Measurements from ENCODE around the gene PDGFRA.

DNA sequence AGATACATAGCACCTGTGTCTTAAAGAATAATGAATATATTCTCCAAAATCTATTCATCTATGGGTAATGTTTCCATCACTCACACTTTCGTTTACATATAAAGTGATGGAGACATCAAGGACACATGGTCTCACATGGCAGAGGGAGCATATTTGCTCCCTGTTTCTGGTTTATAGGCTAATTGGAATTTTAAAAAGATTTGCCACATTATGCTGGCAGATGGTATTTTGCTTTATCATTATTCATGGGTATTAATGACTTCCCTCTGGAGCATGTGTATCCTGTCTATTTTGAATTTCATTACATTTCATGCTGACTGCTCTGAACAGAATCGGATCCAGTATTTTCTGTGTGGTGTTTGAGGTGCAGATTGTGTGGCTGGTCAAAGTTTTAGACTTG is 79.0 kb downstream of the PDGFRA start:
- TF ChIP-seq POLR2AphosphoS5 (IDR thresholded peaks at IDR 0.05) (no peak), POLR2A (IDR thresholded peaks at IDR 0.05) (no peak)
- TF ChIP-seq, protein P1, sequence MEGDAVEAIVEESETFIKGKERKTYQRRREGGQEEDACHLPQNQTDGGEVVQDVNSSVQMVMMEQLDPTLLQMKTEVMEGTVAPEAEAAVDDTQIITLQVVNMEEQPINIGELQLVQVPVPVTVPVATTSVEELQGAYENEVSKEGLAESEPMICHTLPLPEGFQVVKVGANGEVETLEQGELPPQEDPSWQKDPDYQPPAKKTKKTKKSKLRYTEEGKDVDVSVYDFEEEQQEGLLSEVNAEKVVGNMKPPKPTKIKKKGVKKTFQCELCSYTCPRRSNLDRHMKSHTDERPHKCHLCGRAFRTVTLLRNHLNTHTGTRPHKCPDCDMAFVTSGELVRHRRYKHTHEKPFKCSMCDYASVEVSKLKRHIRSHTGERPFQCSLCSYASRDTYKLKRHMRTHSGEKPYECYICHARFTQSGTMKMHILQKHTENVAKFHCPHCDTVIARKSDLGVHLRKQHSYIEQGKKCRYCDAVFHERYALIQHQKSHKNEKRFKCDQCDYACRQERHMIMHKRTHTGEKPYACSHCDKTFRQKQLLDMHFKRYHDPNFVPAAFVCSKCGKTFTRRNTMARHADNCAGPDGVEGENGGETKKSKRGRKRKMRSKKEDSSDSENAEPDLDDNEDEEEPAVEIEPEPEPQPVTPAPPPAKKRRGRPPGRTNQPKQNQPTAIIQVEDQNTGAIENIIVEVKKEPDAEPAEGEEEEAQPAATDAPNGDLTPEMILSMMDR (IDR thresholded peaks at IDR 0.05): no peak

Data from transverse colon (tissue), 4 donors.